ENCODE data around the gene OR8H2.
"Not testable (repeated sequence)": the region's sequence is repeated elsewhere in the genome, so short reads cannot be mapped to it uniquely, and the experiment has no call there.

GRCh38 chr11:56058260-56058780 is 45.2 kb upstream of the OR8H2 start:
- not testable (repeated sequence) for TF ChIP-seq CTCF (conservative IDR thresholded peaks at IDR 0.05; ENCODE audit: low read depth, low read length); EZH2 (IDR thresholded peaks at IDR 0.05; ENCODE audit: borderline replicate concordance, low read depth, low read length, poor library complexity, severe bottlenecking)
